NCI-H2227 treated with DMSO at 0.1 percent for 48 hours (cell line): ENCODE data around the gene RASGRP2.
A peak's percentile ranks its signal among the peaks of the same experiment; 100 is the strongest.

Source experiments
- DNase-seq: peaks from one replicate; lab custom pipeline; 2025; lab: John Stamatoyannopoulos, UW

RASGRP2 gene

DNA sequence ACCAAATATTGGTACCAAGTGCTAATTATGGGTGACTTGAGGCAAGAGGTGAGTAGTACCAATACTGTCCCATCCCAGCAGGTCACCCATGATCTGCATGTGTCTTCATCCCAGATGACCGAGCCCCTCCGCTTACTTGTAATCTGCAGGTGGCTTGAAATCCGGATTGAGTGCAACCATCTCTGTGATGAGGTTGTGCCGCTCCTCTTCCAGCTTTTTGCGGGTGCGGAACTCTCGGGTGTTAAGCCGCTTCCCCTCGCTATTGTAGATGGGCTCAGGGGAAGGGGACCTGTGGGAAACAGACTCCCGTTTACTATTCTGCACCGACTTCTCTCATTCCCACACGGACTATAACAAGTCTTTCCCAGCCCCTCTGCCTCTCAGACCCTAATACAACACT is 26.2 kb upstream of the RASGRP2 start:
- DNase-seq: no peak

DNA sequence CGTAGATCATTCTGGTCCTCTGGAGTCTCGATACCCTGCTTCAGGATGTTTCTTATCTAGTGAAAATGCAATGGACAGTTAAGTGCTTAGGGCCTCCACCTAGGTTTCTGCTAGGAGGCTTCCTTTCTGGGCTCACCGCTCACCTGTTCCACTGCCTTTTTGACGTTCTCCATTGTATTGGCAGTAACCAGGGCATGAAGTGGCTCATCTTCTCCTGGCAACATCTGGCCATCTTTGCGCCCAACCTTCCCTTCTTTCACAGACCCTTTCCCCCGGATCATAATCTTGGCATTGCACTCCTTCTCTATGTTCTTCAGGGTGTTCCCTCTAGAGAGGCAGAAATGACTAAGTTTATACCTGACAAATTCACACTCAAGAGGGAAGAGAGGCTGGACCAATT is 25.3 kb upstream of the RASGRP2 start:
- DNase-seq: no peak

DNA sequence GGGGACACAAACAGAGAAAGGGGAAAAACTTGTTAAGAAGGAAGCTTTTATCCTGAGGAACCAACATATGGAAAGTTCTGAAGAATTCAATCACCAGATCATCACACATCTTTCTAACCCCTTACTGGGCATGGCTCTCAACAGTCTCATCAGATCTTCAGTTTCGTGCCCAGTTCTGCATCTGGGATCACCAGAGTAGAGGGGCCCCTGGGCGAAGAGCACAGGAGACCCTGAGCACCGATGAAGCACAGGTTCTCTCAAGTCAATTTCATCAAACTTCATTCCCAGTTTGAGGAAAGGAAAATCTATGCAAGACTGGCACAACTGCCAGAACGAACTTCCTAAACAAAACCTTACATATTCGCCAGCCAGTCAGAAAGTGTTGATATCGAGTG is 24.4 kb upstream of the RASGRP2 start:
- no peak for DNase-seq

DNA sequence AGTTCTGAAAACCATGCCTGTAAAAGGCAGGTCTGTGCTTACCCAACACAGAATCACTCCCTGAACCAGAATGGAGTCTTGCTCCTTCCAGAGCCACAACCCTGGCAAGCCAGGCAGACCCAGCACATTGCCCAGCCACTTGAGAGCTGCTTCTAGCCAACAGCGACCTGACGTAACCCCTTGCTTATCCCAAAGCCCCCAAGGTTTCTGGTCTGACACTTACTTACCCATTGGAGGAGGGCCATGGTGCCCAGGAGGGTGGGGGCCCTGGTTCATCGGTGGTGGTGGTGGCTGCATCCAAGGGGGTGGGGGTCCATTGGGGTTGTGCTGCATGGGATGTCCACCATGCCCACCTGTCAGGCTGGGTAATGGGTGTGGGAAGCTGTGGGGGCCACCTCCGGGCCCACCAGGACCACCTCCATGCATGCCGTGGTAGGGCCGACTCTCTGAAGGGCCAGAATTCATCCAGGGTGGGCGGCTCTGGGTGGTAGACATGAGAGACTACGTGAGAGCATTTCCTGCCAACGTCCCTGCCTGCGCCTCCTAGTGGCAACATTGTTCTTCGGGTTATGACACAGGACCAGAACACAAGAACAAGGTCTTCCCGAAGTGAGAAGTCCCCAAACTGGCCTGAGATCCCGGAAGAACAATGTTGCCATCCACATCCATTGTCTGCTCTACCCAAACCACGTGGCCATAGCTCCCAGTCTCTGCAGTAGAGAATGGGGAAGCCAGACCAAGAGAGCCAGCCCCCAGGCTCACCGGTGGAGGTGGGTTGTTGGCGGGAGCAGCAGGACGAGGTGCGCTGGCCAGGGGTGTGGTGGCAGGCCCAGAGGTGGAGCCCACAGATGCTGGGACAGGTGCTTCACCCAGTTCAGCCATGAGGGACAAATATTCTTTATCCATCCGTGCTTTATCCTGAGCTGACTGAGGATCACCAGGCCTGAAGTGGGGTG is 23.7 kb upstream of the RASGRP2 start:
- DNase-seq: no peak

DNA sequence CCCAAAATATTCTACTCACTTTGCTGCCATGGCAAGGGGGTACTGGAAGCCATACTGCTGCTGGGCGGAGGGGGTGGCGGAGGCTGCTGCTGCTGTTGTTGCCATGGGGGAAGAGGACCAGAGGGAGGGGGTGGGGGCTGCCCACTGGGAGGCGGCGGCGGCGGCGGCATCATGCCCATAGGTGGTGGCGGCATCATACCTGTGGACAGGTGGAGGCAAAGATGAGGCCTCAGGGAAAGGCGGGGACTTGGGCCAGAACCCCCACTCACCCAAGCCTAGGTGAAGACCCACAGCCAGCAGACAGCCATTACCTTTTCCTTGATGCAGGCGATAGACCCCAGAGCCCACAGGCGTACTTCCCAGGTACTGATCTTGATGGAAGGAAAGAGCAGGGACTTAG is 22.9 kb upstream of the RASGRP2 start:
- no peak for DNase-seq

DNA sequence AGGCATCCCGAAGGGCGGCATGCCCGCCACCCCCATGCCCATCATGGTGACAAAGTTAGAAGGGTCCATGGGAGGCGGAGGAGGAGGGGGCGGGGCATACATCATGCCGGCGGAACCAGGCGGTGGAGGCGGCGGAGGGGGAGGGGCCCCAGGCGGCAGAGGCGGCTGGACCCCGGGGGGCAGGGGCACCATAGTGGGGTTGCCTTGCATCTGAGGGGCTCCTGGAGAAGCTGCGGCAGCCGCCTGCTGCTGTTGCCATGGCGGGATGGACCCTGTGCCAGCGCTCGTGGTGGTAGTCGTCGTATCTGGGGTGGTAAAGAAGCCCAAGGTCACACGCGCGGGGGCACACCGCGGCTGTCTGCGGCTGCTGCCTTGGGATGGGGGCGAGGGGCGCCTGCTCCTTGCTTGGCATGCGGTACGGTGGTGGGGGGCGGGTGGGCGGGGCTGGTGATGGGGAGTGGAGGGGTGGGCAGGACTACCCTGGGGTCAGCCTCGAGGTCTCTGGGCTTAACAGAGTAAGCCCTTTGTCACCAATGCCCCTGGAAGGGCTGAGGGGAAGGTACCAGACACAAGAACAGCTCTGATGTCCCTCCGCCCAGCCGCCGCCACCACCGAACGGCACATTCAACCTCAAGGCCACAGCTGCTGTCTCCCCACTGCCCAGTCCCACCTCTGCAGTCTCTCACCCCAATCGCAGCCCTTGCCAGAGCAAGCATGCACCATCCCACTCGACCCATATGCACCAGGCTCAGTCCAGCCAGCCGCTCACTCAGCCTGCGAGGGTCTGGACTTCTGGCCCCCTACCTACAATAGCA is 22.1 kb upstream of the RASGRP2 start:
- no peak for DNase-seq

DNA sequence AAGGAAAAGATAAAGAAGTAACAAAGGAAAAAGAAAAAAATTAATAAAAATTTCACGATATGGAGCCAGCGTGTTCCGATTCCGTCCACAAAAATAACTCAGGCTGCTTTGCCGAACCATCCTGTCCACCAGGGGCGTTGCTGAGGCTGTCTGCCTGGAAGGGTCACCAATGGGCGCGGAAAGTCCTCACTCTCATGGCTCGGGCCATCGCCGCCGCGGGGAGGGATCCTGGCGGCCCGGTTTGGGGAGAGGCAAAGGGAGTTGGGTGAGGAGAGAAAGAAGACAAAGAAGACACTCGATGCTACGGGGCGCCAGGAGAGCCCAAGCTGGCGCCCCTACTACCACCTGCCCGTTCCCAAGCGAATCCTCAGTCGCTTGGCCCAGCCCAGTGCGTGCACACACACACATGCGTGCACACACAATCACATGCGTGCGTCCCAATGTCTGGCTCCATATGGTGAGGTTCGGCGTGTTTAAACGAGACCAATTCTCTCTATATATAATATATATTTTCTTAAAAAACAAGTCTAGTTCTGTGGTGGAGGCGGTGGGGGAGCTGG is 21.4 kb upstream of the RASGRP2 start:
- no peak for DNase-seq

DNA sequence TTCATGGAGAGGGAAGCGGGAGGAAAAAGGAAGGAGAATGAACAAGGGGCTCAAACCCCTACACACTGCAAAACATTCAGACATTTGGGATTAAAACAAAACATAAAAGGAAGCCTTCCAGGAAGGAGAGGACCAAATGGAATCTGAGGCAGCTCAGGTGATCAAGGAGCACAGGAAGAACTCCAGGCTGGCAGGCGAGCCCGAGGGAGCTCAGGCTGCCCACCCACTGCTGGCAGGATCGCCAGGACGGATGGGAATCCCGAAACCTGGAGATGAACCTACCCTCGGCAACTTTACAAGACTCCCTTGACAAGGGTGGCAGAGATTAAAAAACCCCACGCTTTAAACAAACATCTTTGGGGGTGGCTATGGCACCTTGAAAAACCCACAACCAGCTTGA is 20.8 kb upstream of the RASGRP2 start:
- no peak for DNase-seq

DNA sequence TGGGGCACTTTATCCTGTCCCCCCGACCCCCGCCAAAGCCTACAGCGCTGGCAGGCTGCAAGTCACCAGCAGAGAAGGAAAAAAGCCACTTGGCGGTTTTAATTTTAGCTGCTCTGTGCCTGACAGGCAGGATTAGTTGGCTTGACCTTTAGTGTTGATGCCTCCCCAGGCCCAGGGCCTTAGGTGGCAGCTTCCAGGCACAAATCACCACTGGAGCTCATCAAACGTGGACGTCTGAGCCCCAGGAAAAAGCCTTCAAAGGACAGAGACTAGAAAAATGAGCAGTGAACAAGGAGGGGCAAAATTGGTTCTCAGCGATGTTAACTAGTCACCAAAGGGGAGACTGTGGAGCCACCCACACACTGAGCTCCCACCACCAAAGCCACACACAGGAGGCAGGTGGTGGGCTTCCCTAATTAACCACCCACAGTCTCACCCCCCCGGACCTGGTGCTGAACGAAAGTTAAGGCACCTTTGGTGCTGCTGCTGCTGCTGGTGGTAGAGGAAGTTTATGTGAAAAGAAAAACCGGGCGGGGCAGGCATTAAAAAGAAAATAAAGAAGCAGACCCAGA is 20.2 kb upstream of the RASGRP2 start:
- DNase-seq: no peak

DNA sequence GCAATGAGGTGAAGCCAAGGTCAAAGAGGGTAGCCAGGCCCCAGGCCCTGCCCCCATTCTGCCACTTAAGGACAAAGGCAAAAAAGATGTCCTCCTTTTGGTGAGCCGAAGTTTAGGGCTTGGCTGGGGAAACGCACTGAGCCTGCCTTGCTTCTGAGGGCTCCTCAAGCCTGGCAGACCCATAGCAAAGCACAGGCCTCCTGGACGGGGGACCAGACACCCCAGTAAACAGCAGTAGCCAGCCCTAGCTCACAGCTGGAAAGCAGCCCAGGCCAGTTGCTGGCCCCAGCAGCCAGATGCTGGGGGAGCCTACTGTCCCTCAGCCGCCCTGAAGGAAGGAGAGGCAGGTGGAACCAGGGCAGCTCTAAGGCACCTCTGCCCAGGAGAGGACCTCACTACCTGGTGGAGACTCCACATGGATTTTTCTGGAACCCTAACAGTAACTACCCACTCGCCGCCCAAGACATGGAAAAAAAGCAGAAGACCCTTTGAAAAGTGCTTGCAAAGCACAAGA is 19.6 kb upstream of the RASGRP2 start:
- no peak for DNase-seq

DNA sequence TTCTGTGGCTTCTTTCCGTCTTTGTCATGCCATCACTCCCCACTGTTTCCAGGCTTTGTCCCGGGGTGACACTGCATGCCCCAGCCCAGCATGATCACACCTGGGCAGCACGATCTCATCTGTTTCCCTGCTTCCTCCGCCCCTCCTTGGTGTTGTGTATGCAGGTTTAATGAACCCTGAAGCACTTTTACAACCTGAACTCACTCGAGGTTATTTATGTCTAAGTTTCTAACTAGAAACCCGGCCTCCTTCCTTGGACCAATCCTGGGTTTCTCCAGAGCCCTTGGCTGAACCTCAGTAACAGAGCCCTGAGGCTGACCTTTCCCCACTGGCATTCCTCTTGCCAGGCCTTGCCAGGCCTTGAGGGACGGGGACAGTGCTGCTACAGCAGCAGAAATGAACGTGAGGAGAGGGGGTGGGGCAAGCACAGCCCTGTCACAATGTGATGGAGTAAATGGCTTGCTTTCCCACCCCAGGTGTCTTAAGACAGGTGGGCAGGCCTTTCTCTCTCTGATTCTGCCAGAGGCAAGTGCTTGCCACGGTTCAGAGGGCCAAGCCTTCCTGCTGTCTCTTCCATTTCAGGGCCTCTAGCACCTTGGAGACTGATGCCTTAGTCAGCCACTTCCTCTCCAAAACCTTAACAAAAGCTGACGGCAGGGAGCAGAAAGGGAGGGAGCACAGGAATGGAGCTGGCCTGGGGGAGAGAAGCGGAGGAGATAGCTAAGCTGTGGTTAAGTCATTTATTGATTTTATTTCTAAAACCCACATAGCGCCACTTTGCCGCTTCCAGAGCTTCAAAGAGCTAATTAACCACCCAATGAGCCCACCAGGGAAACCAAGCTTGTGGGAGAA is 19.0 kb upstream of the RASGRP2 start:
- DNase-seq: peak; percentile 90

DNA sequence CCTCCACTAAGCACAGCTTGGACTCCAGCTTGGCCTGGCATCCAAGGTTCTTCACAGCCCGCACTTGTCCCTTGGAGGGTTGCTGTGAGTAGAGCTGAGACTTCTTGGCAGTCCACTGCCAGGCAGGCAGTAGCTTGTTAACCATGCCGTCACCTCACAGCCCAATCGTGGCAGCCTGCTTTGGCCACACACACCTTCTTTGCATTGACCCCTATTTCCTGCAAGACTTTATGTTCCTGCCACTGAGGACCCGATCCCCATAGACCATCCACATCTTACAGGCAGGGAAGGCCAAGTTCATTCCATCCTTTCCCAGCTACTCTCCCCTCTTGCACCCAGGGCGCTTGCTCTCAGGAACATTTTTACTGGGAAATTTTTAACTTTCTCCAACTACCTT is 18.3 kb upstream of the RASGRP2 start:
- DNase-seq: no peak

DNA sequence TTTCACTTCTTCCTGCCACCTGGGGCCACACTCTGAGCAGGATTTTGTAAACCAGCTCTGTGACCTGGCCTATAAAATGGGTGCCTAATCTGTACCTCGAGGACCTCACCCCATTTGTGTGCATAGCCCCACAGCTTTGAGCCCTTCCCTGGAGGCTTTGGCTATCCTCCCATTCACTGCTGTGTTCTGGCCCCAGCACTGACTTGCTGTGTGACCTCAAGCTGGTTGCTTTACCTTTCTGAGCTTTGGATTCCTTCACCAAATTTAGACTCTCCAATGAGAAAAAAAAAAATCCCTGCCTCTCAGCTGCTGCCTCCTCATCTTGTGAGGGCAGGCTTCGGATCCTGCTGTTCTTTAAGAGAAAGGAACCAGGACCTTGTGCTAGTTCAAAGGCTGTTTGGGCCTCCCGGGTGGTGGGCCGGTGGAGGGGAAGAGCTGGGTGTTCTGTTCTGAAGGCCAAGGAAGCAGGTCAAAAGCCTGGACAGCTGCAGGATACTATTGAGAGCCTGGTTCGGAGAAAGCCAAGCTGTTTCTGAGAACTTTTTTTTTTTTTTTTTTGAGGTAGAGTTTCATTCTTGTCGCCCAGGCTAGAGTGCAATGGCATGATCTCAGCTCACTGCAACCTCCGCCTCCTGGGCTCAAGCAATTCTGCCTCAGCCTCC is 16.9 kb upstream of the RASGRP2 start:
- no peak for DNase-seq

DNA sequence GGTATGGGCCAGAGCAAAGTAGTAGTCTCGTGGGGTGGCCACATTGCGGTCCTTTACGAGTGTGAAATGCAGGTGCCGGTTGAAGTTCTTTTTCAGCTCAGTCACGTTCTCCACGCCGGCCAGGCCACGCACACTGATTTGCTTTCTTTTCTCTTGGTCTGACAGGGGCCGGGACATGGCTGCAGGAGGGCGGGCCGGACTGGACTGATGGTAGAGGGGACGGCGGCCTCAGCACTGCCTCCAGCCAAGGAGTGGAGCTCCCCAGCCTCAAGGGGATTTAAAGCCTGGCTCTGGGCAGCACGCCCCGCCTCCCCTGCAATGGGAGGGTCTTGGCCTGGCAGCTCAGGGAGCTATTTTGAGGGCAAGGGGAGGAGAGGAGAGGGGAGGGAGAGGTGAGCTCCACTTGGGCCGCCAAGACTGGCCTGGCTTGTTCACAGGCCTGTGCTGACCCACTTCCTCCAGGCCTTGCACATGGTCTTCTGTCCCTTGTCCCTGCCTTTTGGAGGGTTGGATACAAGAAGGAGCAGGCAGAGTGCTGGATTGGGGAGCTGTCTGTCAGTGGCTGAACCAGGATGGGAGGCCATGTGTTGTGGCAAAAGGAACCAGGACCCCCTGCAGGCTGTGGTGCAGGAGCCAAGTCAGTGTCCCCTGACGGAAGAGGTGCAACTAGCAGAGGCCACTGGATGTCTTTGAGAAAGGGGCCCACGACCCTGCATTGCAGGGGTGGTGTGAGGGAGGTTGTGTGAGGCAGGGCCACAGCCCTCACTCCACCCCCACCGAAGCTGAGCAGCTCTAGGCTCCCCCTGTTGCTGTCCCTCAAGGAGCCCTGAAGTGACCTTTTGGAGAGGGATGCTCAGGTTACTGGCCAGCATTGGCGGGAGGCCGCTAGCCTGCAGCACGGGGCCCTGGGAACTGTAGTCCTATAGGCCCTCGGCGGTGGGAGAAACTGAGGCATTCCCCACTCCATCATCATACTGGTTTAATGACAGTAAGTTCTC is 16.1 kb upstream of the RASGRP2 start, which contains the start of gene PYGM:
PYGM (minus strand) TSS at position 253 of the 998 bp plus-strand sequence; CDS start at position 177, 76 bp downstream.
- DNase-seq: no peak

DNA sequence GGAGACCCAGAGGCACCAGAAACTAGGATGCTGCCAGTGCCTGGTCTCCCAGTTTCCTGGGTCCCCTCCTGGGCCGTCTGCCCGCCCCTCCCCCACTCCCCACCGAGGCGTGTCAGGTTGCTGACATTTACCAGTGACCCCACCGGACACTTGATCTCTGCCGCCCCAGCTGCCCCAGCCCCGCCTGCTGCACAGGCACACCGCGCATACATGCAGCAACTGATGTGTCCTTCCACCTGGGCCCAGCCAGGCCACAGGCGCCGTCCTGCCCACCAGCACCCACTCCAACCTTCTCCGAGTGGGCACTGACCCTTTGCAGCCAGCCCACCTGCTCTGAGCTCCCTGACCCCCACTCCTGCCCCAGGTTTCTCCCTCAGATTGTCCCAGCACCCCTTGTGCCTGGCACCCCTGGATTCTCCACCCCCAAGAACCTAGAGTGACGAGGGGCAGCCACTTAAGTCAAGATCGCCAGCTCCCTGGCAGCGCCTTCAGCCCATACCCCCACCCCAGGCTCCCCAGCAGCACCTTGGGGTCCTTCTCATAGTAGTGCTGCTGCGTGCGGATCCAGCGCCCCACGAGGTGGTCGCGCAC is 15.3 kb upstream of the RASGRP2 start:
- DNase-seq: no peak

DNA sequence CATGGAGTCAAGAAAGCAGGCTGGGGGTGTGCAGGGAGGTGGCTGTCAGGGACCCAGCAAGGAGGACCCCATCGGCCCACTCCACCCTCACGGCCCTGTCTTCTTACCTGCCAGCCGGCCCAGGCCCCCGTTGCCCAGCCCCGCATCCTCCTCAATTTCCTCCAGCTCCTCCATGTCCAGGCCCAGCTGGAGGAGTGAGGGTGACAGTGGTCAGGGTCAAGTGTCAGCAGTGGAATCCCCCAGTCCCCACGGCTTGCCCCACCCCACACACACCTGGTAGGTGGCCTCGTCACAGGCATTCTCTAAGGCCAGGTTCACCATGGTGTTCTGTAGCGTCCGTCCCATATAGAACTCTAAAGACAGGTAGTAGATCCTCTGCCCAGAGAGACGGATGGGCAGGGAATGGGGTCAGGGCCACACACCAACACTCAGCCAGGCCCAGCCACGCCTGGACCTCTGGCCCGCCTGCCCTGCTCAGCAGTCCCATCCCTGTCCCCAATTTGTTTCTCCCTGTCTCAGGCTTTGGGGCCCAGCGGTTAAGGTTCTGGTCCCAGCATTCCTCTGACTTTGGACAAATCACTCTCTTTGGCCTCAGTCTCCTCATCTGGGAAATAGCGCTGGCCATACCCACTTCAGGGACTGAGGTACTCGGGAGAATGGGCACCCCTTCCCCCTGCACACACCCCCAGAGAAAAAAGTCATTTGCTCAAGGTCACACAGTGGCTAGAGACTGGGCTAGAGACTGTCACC is 14.6 kb upstream of the RASGRP2 start:
- no peak for DNase-seq

DNA sequence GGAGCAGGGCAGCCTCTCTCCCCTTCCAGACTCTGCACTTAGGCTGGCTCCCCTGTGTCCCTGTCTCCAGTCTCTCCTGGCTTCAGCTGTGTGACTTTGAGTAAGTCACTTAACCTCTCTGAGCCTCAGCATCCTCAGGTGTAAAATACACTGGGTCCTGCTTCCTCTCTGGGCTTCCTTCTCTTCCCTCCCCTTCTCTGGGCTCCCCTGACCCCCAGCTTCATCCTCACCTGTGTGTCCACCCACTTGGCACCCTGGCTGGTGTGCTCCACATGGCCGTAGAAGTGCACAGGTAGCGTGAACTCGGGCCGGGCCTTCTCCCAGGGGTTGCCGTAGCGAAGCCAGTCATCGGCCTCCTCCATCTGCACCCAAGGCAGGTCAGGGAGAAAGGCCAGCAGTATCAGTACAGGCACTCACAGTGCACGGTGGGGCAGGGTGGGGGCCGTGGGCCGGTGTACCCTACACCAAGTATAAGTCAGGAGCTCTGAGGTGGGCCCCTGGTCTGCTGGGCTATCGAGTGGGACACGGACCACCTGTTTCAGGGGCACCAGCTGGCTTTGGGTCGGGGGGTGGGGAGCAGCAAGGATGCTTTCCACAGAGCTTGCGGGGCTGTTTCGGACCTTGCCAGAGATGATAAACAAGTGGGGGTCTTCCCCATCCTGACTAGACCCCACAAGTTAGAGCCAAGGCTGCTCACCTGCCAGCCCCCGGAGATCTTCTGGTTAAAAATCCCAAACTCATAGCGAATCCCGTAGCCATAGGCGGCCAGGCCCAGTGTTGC is 13.8 kb upstream of the RASGRP2 start:
- DNase-seq: no peak
